KG1 (cell line): ENCODE measurements around the gene RNF166.

Experiments used
- DNase-seq: peaks from one replicate; lab custom pipeline; 2025; lab: John Stamatoyannopoulos, UW

Gene RNF166, protein sequence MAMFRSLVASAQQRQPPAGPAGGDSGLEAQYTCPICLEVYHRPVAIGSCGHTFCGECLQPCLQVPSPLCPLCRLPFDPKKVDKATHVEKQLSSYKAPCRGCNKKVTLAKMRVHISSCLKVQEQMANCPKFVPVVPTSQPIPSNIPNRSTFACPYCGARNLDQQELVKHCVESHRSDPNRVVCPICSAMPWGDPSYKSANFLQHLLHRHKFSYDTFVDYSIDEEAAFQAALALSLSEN

GRCh38 chr16:88706229-88706964, at the start of gene RNF166, which contains the start of gene CTU2:
TSS of gene RNF166 (minus strand) at chr16:88706408. CDS start at chr16:88706325, 83 bp downstream.
TSS of gene CTU2 (plus strand) at chr16:88706503. CDS start at chr16:88706531, 28 bp downstream.
- peak; percentile 83 for DNase-seq

- DNase-seq, result no peak
Measured at GRCh38 chr16:88754912-88755744, 48.9 kb upstream of the RNF166 start.

GRCh38 chr16:88754109-88754911, 48.1 kb upstream of the RNF166 start:
- DNase-seq, result no peak

GRCh38 chr16:88753602-88754001, 47.4 kb upstream of the RNF166 start:
- no peak for DNase-seq

GRCh38 chr16:88753191-88753590, 47.0 kb upstream of the RNF166 start:
- no peak for DNase-seq

- no peak for DNase-seq
Measured at GRCh38 chr16:88752386-88753002, 46.3 kb upstream of the RNF166 start.

DNA sequence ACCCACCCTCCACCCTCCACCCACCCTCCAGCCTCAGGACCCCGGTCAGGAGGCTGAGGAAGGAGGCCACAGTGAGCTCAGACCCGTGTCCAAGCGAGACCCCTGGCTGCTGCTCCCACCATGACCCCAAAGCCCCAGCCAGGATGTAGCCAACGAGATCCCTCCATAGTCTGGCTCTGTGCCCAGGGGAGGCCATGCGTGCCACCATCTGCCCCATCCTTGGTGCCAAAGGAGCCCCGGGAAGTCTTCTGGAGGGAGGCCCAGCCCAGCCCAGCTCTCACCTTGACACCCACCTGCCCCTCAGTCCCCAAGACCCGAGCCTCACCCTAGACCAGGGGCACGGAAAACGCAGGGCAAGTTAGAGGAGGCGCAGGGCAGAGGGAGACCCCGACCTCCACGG, 44.6 kb upstream of the RNF166 start:
- no peak for DNase-seq

DNA sequence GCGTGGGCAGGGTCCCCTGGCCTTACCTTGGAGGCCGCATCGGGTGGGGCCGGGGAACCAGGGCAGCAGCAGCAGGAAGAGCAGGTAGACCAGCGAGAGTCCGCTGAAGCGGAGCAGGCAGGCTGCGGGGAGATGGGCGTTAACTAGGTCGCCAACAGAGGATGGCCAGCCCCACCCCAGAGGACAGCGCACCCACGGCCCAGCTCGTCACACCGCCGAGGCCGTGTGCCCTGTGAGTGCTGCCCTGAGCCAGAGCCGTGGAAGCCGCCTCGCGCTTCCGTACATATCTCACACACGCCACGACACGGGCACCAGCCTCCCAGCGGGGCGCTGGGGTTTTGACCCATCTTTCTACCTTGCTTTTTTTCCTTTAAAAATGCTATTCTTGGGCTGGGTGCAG, 43.1 kb upstream of the RNF166 start:
- DNase-seq, result no peak

DNA sequence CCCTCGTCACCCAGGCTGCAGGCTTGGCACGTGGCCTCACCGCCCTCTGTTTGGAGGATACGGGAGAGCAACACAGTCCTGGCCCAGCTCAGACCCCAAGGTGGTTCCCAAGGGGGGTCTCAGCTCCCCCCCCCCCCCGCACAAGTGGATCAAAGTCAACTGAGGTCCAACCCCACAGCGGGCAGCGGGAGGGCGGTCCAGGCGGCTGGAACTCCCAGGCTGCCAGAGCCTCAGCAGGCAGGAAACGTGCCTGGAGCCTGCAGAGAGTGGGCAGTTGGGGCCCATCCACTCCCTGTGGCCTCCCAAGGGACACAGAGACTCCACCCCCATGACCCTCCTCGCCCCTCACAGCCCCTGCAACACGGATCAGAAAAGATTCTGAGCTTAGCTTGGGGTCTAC, 42.2 kb upstream of the RNF166 start:
- DNase-seq, result no peak

- DNase-seq, result peak; percentile 50
Measured at GRCh38 chr16:88747588-88748301, 41.5 kb upstream of the RNF166 start.

DNA sequence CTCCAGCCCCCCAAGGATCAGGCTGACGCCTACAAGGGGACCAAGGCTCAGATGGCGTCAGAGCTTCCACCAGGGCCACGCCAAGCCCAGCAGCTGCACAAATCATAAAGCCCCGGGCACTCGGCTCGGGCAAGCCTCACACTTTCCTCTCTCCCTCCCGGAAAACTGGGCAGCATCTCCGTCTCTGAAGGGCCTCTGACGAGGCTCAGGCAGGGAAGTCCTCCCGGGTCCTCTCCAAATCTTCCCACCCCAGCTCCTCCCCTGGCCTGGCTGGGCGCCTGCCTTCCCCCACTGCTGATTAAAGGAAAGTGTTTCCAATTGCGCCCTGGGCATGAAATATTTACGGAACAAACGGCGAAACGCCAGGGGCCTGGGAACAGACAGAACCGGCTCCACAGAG, 40.3 kb upstream of the RNF166 start:
- DNase-seq, result no peak

- DNase-seq, result no peak
Measured at GRCh38 chr16:88744577-88745521, 38.6 kb upstream of the RNF166 start.

DNA sequence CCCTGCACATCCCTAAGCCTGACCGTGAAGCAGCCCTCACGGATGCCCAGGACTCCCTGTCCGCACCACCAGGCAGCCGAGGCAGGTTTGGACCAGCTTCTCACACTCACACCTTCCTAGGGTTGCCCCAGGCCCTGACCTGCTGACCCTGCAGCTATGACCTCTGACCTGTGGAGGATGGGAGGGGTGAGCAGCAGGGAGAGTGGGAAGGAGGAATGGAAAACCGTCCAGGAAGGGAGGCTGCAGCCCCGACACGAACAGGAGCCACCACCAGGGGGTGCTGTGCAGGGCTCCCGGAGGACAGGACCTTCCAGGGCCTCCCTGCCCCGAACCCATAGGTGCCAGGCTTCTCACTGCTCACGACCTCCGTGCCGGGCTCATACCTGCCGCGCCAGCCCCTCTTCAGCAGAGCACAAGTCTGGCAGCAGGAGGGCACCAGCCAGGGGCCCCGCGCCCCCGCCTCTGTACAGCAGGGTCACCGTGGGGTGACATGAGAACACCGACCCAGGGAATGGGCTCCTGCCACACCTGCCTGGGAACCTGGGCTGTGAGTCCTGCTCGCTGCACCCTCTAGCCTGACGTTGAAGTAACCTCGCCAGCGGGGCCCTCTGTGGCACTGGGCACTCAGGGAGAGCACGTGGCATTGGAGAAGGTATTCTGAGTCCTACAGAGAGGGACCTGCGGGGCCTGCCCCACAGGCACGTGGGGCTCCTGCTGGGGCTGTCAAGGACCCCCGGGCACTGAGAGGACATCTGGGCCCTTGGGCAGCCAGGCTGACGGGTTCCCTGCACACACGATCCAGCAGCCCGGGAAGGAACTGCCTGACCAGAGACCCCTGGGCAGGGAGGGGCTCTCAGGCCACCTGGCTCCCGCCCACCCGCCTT, 37.7 kb upstream of the RNF166 start:
- no peak for DNase-seq

GRCh38 chr16:88742896-88743605, 36.8 kb upstream of the RNF166 start:
- no peak for DNase-seq

DNA sequence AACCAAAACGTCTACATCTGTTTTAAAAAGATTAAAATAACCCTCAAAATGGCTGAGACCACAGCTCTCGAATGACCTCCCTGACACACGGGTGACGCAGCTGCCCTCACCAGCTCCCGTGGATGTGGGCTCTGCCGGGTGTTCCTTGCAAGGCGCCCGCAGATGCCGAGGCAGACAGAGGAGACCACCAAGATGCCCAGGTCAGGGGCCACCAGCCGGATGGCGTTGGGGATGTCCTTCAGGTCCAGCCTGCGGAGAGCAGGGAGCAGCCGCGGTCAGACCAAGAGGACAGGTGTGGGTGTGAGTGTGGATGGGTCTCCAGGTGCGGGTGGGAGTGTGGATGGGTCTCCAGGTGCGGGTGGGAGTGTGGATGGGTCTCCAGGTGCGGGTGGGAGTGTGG, 35.2 kb upstream of the RNF166 start:
- DNase-seq, result no peak

DNA sequence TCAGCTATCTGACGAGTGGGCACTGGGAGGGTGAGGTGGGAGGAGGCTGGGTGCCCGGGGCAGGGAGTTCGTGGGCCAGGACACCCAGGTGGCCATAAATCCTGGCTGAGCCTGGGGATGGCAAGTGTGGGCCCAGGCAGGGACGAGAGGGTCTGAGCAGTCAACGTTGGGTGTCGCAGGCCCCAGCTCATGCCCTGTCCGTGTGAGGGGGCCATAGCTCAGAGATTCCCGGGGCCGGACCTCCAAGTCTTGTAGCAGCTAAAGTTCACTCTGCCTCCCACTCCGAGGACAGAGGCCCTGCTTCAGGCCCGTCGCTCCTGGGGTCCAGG, 34.5 kb upstream of the RNF166 start:
- no peak for DNase-seq

GRCh38 chr16:88739977-88740726, 33.9 kb upstream of the RNF166 start:
- no peak for DNase-seq
